Omental fat pad (tissue), 4 donors: ENCODE data around the gene SUSD6. TPM values are rescaled to one million over a fixed set of nuclear protein-coding genes. Genes with fewer than 3 reads are reported as not detected.
"Not testable (repeated sequence)": the region's sequence is repeated elsewhere in the genome, so short reads cannot be mapped to it uniquely, and the experiment has no call there.

Experiments used
- ATAC-seq: fragments of 150-250 bp; one replicate; pipeline ENCODE4 v1.9.1; 2016; ENCODE audit warnings: mild to moderate bottlenecking, moderate library complexity; ENCODE audit not compliant: low FRiP score
- DNase-seq: peaks from one replicate; pipeline ENCODE4 v3.0.0-alpha.2; 2019; ENCODE audit warnings: low spot score
- total RNA-seq, 4 donors: library from RNA; depleted of rRNA; stranded (reverse); fragments of >200 nt; gene quantifications; one replicate each; pipeline ENCODE4 v1.1.0, GENCODE V29; 2016
- TF ChIP-seq, protein P1 (sequence below), 3 donors: fragments of 450-650 bp; IDR thresholded peaks; one replicate each; pipeline ENCODE4 v1.5.1; 2016 to 2017; ENCODE audit warnings: antibody characterized with exemption in 3 of 3, mild to moderate bottlenecking in 3 of 3, moderate library complexity in 2 of 3

SUSD6 gene
- total RNA-seq, 4 donors from 2014 or later = 31.1 to 73.3 (median 52.7) TPM

DNA sequence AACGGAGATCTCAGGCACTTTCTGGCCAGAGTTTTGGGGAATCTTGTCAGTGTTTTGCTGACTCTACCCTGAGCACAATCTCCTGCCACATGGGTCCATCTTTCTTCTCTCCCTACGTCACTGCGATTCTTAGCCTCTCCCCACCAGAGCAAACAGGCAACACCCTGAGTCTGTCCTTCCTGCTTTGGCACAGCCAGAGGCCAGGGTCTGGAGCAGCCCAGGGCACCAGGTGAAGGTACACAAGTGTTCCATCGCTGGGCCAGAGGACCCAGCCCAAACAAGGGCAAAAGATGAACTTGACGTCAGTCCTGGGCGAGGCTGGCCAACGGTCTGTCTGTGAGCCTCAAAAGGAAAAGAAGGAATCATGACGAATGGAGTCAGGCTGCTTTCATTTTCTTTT is 24.0 kb upstream of the SUSD6 start:
- ATAC-seq = no peak
- TF ChIP-seq, protein P1, sequence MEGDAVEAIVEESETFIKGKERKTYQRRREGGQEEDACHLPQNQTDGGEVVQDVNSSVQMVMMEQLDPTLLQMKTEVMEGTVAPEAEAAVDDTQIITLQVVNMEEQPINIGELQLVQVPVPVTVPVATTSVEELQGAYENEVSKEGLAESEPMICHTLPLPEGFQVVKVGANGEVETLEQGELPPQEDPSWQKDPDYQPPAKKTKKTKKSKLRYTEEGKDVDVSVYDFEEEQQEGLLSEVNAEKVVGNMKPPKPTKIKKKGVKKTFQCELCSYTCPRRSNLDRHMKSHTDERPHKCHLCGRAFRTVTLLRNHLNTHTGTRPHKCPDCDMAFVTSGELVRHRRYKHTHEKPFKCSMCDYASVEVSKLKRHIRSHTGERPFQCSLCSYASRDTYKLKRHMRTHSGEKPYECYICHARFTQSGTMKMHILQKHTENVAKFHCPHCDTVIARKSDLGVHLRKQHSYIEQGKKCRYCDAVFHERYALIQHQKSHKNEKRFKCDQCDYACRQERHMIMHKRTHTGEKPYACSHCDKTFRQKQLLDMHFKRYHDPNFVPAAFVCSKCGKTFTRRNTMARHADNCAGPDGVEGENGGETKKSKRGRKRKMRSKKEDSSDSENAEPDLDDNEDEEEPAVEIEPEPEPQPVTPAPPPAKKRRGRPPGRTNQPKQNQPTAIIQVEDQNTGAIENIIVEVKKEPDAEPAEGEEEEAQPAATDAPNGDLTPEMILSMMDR (IDR thresholded peaks at IDR 0.05) = no peak

GRCh38 chr14:69591317-69591716 is 20.1 kb upstream of the SUSD6 start:
- TF ChIP-seq, protein P1 (IDR thresholded peaks at IDR 0.05) = no peak
- DNase-seq (no peak), ATAC-seq (no peak)

More for the DNA sequence above, 24.0 kb upstream of the SUSD6 start:
- no peak for DNase-seq

- ATAC-seq = peak; percentile 61
- TF ChIP-seq, protein P1 (IDR thresholded peaks at IDR 0.05) = no peak
- no peak for DNase-seq
Measured at GRCh38 chr14:69593018-69593677, 18.2 kb upstream of the SUSD6 start.

DNA sequence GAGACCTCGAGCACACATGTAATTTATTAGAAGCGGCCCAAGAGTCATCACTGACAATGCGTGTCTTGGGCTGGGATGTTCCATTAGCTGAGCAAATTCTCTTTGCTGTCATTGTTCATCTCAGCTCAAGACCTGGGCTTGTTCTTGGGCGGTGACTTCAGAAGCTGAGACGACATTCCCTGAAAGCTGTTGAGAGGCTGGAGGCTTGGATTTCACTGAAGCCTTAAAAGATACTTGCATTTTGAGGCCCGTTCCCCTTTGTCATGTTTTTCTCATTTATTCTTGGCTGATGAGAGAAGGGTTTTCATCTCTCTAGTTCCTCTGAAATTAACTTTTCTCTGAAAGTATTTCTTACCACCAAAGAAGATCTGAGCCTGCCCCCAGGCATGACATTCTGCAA is 16.6 kb upstream of the SUSD6 start:
- TF ChIP-seq, protein P1 (IDR thresholded peaks at IDR 0.05) = no peak
- ATAC-seq (no peak), DNase-seq (no peak)

DNA sequence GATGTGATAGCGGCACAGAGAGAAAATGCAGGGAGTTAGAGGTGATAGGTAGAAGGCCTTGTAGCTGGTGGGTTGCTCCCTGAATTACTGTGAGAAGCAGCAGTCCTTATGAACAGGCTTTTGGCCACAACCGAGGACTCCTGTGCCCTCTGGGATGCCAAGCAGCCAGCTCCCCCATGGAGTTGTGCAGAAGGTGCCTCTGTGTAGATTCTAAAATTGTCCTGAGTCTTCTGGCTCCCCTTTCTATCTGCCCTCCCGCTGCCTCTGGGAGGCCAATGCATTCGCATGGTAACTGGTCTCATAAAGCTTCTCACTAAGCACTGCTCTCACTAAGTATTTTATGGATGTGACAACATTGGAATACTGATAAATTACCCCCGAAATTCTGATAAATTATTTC is 16.1 kb upstream of the SUSD6 start:
- ATAC-seq = no peak
- TF ChIP-seq, protein P1 (IDR thresholded peaks at IDR 0.05) = no peak
- DNase-seq = no peak

DNA sequence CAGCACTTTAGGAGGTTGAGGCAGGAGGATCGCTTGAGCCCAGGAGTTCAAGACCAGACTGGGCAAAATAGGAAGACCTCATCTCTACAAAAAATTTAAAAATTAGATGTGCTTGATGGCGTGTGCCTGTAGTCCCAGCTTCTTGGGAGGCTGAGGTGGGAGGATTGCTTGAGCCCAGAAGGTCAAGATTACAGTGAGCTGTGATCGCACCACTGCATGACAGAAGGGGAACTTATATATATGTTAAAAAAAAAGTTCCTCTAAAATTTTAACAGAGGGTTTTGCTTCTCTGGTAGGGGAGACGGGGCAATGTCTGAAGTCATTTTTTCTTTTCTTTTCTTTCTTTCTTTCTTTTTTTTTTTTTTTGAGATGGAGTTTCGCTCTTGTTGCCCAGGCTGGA is 12.0 kb upstream of the SUSD6 start:
- not testable (repeated sequence) for DNase-seq, ATAC-seq

GRCh38 chr14:69600304-69600891 is 11.0 kb upstream of the SUSD6 start:
- ATAC-seq = no peak
- no peak for DNase-seq
- TF ChIP-seq, protein P1 (IDR thresholded peaks at IDR 0.05) = no peak
